Body of pancreas (tissue), 4 donors: ENCODE measurements around the gene NTRK2.

Experiments
- CTCF ChIP-seq, 7 experiments: fragments of 450-650 bp in 4 of 7; fragments of 200-600 bp in 3 of 7; sonication (generic) in 3 of 7; IDR thresholded peaks; one replicate each; pipeline ENCODE4 v1.5.1; 2016 to 2019; ENCODE audit warnings: antibody characterized with exemption in 7 of 7
- POLR2A ChIP-seq, 3 donors: fragments of 450-650 bp; IDR thresholded peaks; one replicate each; pipeline ENCODE4 v1.6.1; 2016; ENCODE audit warnings: antibody characterized with exemption in 3 of 3, mild to moderate bottlenecking in 2 of 3

- TF ChIP-seq CTCF (IDR thresholded peaks at IDR 0.05), result no peak
- TF ChIP-seq POLR2A (IDR thresholded peaks at IDR 0.05), result no peak
These were observed 173.8 kb downstream of the NTRK2 start for GRCh38 chr9:84843175-84843824.
